ENCODE data around the gene RAPGEF6.

The RAPGEF6 gene

GRCh38 chr5:131413605-131414559 lies 221.1 kb downstream of the RAPGEF6 start (continued):
- no peak for TF ChIP-seq HIC1 (tag by site-specific recombination; IDR thresholded peaks at IDR 0.05)
- TF ChIP-seq ZNF561 (tag by site-specific recombination; IDR thresholded peaks at IDR 0.05; ENCODE audit: borderline replicate concordance) = no peak

DNA sequence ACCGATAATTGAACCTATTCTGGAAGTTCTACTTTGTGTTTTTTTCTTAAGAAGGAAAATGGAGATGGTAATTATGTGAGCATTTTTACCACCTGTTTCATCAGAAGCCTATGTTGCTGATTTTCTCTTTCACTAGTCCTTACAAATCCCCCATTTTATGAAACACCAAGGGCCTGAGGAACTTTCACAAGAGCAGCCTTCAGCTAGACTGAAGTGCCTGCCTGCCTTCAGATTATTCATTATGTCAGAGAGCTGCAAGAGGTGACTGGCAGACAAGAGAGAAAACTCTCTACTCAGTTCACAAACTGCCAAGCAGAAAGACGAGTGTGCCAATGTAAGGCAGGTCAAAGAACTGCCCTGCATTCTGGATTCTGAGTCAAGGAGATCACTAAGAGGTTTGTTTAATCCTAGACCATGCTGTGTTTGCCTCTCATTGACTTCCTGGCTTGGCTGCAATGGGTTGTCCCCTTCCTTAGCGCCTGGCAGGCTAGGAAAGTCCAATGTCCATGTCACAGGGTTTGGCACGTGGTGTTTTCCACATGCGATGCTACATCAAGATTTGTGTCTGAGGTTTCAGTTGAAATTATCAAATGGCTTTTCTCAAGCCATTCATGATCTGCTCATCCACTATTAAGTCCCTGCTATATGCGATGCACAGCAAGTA lies 227.9 kb downstream of the RAPGEF6 start:
- TF ChIP-seq ZNF19 (tag by site-specific recombination; IDR thresholded peaks at IDR 0.05; ENCODE audit: low read depth) = no peak
- no peak for TF ChIP-seq ZNF404 (tag by site-specific recombination; IDR thresholded peaks at IDR 0.05)
- no peak for TF ChIP-seq ZNF521 (tag by site-specific recombination; IDR thresholded peaks at IDR 0.05)
- no peak for TF ChIP-seq GLI2 (tag by site-specific recombination; IDR thresholded peaks at IDR 0.05; ENCODE audit: borderline replicate concordance, low read depth)
- TF ChIP-seq ZNF548 (tag by site-specific recombination; IDR thresholded peaks at IDR 0.05) = no peak
- TF ChIP-seq, protein P1, sequence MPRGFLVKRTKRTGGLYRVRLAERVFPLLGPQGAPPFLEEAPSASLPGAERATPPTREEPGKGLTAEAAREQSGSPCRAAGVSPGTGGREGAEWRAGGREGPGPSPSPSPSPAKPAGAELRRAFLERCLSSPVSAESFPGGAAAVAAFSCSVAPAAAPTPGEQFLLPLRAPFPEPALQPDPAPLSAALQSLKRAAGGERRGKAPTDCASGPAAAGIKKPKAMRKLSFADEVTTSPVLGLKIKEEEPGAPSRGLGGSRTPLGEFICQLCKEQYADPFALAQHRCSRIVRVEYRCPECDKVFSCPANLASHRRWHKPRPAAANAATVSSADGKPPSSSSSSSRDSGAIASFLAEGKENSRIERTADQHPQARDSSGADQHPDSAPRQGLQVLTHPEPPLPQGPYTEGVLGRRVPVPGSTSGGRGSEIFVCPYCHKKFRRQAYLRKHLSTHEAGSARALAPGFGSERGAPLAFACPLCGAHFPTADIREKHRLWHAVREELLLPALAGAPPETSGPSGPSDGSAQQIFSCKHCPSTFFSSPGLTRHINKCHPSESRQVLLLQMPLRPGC (tag by site-specific recombination; IDR thresholded peaks at IDR 0.05) = no peak
- no peak for TF ChIP-seq ZNF660 (tag by site-specific recombination; IDR thresholded peaks at IDR 0.05)
- ChIA-PET CTCF (no interaction called here), POLR2A (no interaction called here)
- Histone ChIP-seq H3K36me3 (ENCODE audit: control insufficient read depth in 2 of 2, insufficient read depth in 1 of 2, low read length in 2 of 2) (peaks cover 0 to 40% of the 10 kb centered on the region in 2 experiments; a peak in 2 of 3 replicates), H3K27ac (ENCODE audit: extremely low read depth, low read depth, low read length) (no peak overlapping the region), H3K4me1 (ENCODE audit: control insufficient read depth, insufficient read depth, low read length) (no peaks in the 10 kb centered on the region), H3K9me3 (ENCODE audit: control insufficient read depth, insufficient read depth, low read depth, low read length) (no peaks in the 10 kb centered on the region; the same call in 1 of the 2 replicates), H3K4me3 (ENCODE audit: low read depth, low read length) (no peak overlapping the region)

GRCh38 chr5:131406076-131406475 lies 229.0 kb downstream of the RAPGEF6 start:
- no peaks in the 10 kb centered on the region; the same call in 1 of the 2 replicates for H3K9me3 ChIP-seq (ENCODE audit: control insufficient read depth, insufficient read depth, low read depth, low read length)
- ChIA-PET POLR2A (no interaction called here), CTCF (interaction anchor here (0.7 kb wide), 1 partner anchor 23 kb away, joined by 3 read pairs; no protein-coding TSS in a partner anchor)
- TF ChIP-seq ZNF112 (tag by site-specific recombination; IDR thresholded peaks at IDR 0.05) = no peak
- TF ChIP-seq ZNF561 (tag by site-specific recombination; IDR thresholded peaks at IDR 0.05; ENCODE audit: borderline replicate concordance) = no peak
- TF ChIP-seq ZNF707 (tag by site-specific recombination; IDR thresholded peaks at IDR 0.05) = no peak
- TF ChIP-seq ZNF624 (tag by site-specific recombination; IDR thresholded peaks at IDR 0.05) = no peak
- no peak for TF ChIP-seq ZNF473 (tag by site-specific recombination; IDR thresholded peaks at IDR 0.05)
- TF ChIP-seq ZNF501 (tag by site-specific recombination; IDR thresholded peaks at IDR 0.05) = no peak
- TF ChIP-seq FEZF1 (tag by site-specific recombination; IDR thresholded peaks at IDR 0.05) = no peak
- no peak for TF ChIP-seq SALL2 (tag by site-specific recombination; IDR thresholded peaks at IDR 0.05; ENCODE audit: borderline replicate concordance)
- no peak for TF ChIP-seq ZNF311 (tag by site-specific recombination; IDR thresholded peaks at IDR 0.05; ENCODE audit: borderline replicate concordance)
- no peak for TF ChIP-seq ZBTB8A (tag by site-specific recombination; IDR thresholded peaks at IDR 0.05)
- TF ChIP-seq OVOL3 (tag by site-specific recombination; IDR thresholded peaks at IDR 0.05) = no peak
- TF ChIP-seq ZFP3 (tag by site-specific recombination; IDR thresholded peaks at IDR 0.05; ENCODE audit: low read depth) = no peak
- H3K4me1 ChIP-seq (ENCODE audit: control insufficient read depth, insufficient read depth, low read length) = no peaks in the 10 kb centered on the region
- no peak overlapping the region for H3K27ac ChIP-seq (ENCODE audit: extremely low read depth, low read depth, low read length)
- no peak overlapping the region for H3K4me3 ChIP-seq (ENCODE audit: low read depth, low read length)
- peaks cover 0 to 45% of the 10 kb centered on the region in 2 experiments; a peak in 2 of 3 replicates for H3K36me3 ChIP-seq (ENCODE audit: control insufficient read depth in 2 of 2, insufficient read depth in 1 of 2, low read length in 2 of 2)

All from HEK293 (cell line).